ENCODE results near the gene ZBTB4. TPM values are rescaled to one million over a fixed set of nuclear protein-coding genes. Genes with fewer than 3 reads are reported as not detected.

ZBTB4 gene
- total RNA-seq, 1 experiment from 2014 or later = 17.7 TPM

GRCh38 chr17:7501729-7502128, 22.3 kb upstream of the ZBTB4 start:
- no peaks in the 10 kb centered on the region for H3K27me3 ChIP-seq (replicated peaks; ENCODE audit: insufficient read depth, low read depth, low read length, poor library complexity)
- CTCF ChIA-PET = no interaction called here
- intact Hi-C loops (cut with micrococcal nuclease; ENCODE audit: unreplicated experiment) = no loop called here
- no TSS peak for BruUV-seq (replicated peaks)
- DNase-seq (ENCODE audit: low spot score) = no peak
- H3K4me3 ChIP-seq (ENCODE audit: low read depth, low read length, poor library complexity, severe bottlenecking) = no peak overlapping the region
- H3K4me1 ChIP-seq (ENCODE audit: insufficient read depth, low read length, poor library complexity, severe bottlenecking) = no peaks in the 10 kb centered on the region
- H3K9me3 ChIP-seq (ENCODE audit: low read depth, low read length, poor library complexity, severe bottlenecking) = no peaks in the 10 kb centered on the region
- TF ChIP-seq EZH2 (IDR thresholded peaks at IDR 0.05; ENCODE audit: borderline replicate concordance, low read depth, low read length, poor library complexity, severe bottlenecking) = no peak
- TF ChIP-seq CTCF (conservative IDR thresholded peaks at IDR 0.05; ENCODE audit: low read depth, low read length) = no peak
- no peak overlapping the region for H3K27ac ChIP-seq (ENCODE audit: low read depth, low read length, poor library complexity, severe bottlenecking)
- POLR2A ChIA-PET (ENCODE audit: low non-redundant PET) = no interaction called here
- peaks cover 96% of the 10 kb centered on the region for H3K36me3 ChIP-seq (ENCODE audit: insufficient read depth, low read length, poor library complexity, severe bottlenecking)

- ChIA-PET POLR2A (ENCODE audit: low non-redundant PET) (no interaction called here), CTCF (no interaction called here)
- no peak for DNase-seq (ENCODE audit: low spot score)
- no peak overlapping the region for H3K4me3 ChIP-seq (ENCODE audit: low read depth, low read length, poor library complexity, severe bottlenecking)
- no TSS peak for BruUV-seq (replicated peaks)
- no peaks in the 10 kb centered on the region for H3K4me1 ChIP-seq (ENCODE audit: insufficient read depth, low read length, poor library complexity, severe bottlenecking)
- TF ChIP-seq EZH2 (IDR thresholded peaks at IDR 0.05; ENCODE audit: borderline replicate concordance, low read depth, low read length, poor library complexity, severe bottlenecking) (no peak), CTCF (conservative IDR thresholded peaks at IDR 0.05; ENCODE audit: low read depth, low read length) (no peak)
- intact Hi-C loops (cut with micrococcal nuclease; ENCODE audit: unreplicated experiment) = no loop called here
- no peak overlapping the region for H3K27ac ChIP-seq (ENCODE audit: low read depth, low read length, poor library complexity, severe bottlenecking)
- H3K9me3 ChIP-seq (ENCODE audit: low read depth, low read length, poor library complexity, severe bottlenecking) = no peaks in the 10 kb centered on the region
- H3K27me3 ChIP-seq (replicated peaks; ENCODE audit: insufficient read depth, low read depth, low read length, poor library complexity) = no peaks in the 10 kb centered on the region
- peaks cover 90% of the 10 kb centered on the region for H3K36me3 ChIP-seq (ENCODE audit: insufficient read depth, low read length, poor library complexity, severe bottlenecking)
Measured at GRCh38 chr17:7499161-7499560, 19.7 kb upstream of the ZBTB4 start.

GRCh38 chr17:7497636-7498035, 18.2 kb upstream of the ZBTB4 start:
- intact Hi-C loops (cut with micrococcal nuclease; ENCODE audit: unreplicated experiment) = no loop called here
- Histone ChIP-seq H3K36me3 (ENCODE audit: insufficient read depth, low read length, poor library complexity, severe bottlenecking) (peaks cover 75% of the 10 kb centered on the region), H3K4me3 (ENCODE audit: low read depth, low read length, poor library complexity, severe bottlenecking) (no peak overlapping the region), H3K4me1 (ENCODE audit: insufficient read depth, low read length, poor library complexity, severe bottlenecking) (no peaks in the 10 kb centered on the region), H3K27ac (ENCODE audit: low read depth, low read length, poor library complexity, severe bottlenecking) (no peak overlapping the region), H3K27me3 (replicated peaks; ENCODE audit: insufficient read depth, low read depth, low read length, poor library complexity) (no peaks in the 10 kb centered on the region), H3K9me3 (ENCODE audit: low read depth, low read length, poor library complexity, severe bottlenecking) (no peaks in the 10 kb centered on the region)
- CTCF ChIA-PET = no interaction called here
- POLR2A ChIA-PET (ENCODE audit: low non-redundant PET) = no interaction called here
- no TSS peak for BruUV-seq (replicated peaks)
- TF ChIP-seq CTCF (conservative IDR thresholded peaks at IDR 0.05; ENCODE audit: low read depth, low read length) (no peak), EZH2 (IDR thresholded peaks at IDR 0.05; ENCODE audit: borderline replicate concordance, low read depth, low read length, poor library complexity, severe bottlenecking) (no peak)
- DNase-seq (ENCODE audit: low spot score) = no peak

Data from A673 (cell line).